RKO (cell line): ENCODE measurements around the gene RPL28.
"Not testable (repeated sequence)": the region's sequence is repeated elsewhere in the genome, so short reads cannot be mapped to it uniquely, and the experiment has no call there.

Source experiments
- DNase-seq: peaks from one replicate; pipeline ENCODE4 v3.0.0-alpha.2; 2016; ENCODE audit warnings: low spot score

RPL28 gene

GRCh38 chr19:55426042-55426441 is 40.3 kb downstream of the RPL28 start:
- DNase-seq, result no peak

- no peak for DNase-seq
These were observed 45.5 kb downstream of the RPL28 start for GRCh38 chr19:55431183-55431582.

GRCh38 chr19:55432241-55432959 is 46.7 kb downstream of the RPL28 start:
- no peak for DNase-seq

- DNase-seq, result no peak
These were observed 47.6 kb downstream of the RPL28 start for GRCh38 chr19:55433292-55433691.

- DNase-seq, result no peak
These were observed 48.7 kb downstream of the RPL28 start for GRCh38 chr19:55434356-55434919.

- DNase-seq, result no peak
These were observed 49.3 kb downstream of the RPL28 start for GRCh38 chr19:55435020-55435419.

- no peak for DNase-seq
These were observed 51.1 kb downstream of the RPL28 start for GRCh38 chr19:55436847-55437246.

GRCh38 chr19:55437410-55437809 is 51.7 kb downstream of the RPL28 start:
- DNase-seq, result peak; percentile 85

GRCh38 chr19:55439052-55439451 is 53.3 kb downstream of the RPL28 start:
- DNase-seq, result no peak

GRCh38 chr19:55440411-55441105 is 54.8 kb downstream of the RPL28 start:
- DNase-seq, result no peak

GRCh38 chr19:55441319-55441691 is 55.6 kb downstream of the RPL28 start:
- DNase-seq, result no peak

GRCh38 chr19:55441692-55442321 is 56.1 kb downstream of the RPL28 start:
- no peak for DNase-seq

- DNase-seq, result no peak
These were observed 56.7 kb downstream of the RPL28 start for GRCh38 chr19:55442372-55442961.

- no peak for DNase-seq
These were observed 57.5 kb downstream of the RPL28 start, which contains the start of gene SHISA7 for GRCh38 chr19:55443045-55443823. Gene SHISA7, minus strand, starts transcription at chr19:55443300. Its CDS starts 437 bp downstream, at chr19:55442863.

- DNase-seq, result no peak
These were observed 58.2 kb downstream of the RPL28 start for GRCh38 chr19:55443824-55444480.

- DNase-seq, result no peak
These were observed 58.9 kb downstream of the RPL28 start for GRCh38 chr19:55444646-55445045.

- DNase-seq, result no peak
These were observed 60.3 kb downstream of the RPL28 start for GRCh38 chr19:55446060-55446459.

GRCh38 chr19:55447421-55448174 is 61.9 kb downstream of the RPL28 start:
- DNase-seq, result peak; percentile 54

- DNase-seq, result not testable (repeated sequence)
These were observed 62.4 kb downstream of the RPL28 start for GRCh38 chr19:55448175-55448490.

GRCh38 chr19:55449469-55449868 is 63.7 kb downstream of the RPL28 start:
- no peak for DNase-seq
